GM15510 (cell line): ENCODE results near the gene ADCY2.

ENCODE experiments used
- POLR2A ChIP-seq: IDR thresholded peaks from 3 replicates; pipeline ENCODE4 v1.6.1; 2011; ENCODE audit warnings: borderline replicate concordance; ENCODE audit not compliant: insufficient read length; ENCODE audit errors: extremely low read depth

Gene ADCY2

GRCh38 chr5:7866196-7866595 is 470.3 kb downstream of the ADCY2 start:
- TF ChIP-seq POLR2A, result no peak

DNA sequence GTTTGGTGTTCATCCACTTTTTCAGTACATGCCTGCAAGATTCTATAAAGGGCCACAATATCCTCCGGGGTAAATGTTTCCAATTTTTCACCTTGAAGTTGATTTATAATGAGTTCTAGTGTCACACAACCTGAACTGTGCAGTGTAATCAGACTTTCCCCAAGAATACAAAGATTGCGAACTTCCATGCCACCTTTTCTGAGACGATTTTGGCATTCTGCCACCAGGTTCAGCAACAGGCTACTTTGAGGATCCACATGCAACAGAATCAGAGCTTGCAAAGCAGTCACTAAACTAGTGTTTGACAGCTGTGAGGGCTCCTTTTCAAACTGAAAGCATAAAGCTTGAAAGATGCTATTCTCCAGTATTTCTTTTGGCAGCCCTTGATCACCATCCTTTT is 471.3 kb downstream of the ADCY2 start:
- no peak for TF ChIP-seq POLR2A

GRCh38 chr5:7868427-7868772 is 472.5 kb downstream of the ADCY2 start:
- TF ChIP-seq POLR2A, result no peak

DNA sequence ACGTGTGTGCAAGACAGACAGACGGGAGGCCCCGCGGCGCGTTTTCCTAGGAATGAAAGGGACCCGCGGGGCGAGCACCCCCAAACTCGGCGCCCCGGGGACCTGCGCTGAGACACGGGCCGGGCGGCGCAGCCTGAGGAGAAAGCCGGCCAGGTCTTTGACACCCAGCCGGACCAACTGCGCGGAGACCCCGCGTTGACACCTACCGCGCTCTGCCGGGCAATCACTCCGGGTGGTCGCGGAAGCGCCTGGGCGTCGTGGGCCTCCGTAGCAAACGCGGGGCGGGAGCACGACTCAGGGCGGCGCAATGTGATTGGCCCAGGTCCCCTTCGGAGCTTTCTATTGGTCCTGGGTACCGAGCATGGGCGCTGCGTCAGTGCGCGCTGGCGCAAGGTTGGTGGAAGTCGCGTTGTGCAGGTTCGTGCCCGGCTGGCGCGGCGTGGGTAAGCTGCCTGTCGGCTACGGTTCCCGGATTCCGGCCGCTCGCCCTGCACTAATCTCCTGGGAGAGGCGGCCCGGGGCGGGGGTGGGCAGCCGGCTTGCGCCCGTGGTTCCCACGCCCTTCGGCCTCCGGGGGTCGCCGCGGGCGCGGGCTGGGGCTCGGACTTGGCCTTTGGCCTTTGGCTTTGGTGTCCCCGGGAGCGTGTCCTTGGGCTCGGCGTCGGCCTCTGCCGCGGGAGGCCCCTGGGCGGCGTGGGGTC is 473.0 kb downstream of the ADCY2 start, which contains the start of the genes FASTKD3 and MTRR:
Gene FASTKD3, minus strand, starts transcription at position 259 of the 701 bp plus-strand sequence. CDS start 948 bp downstream, outside the sequence.
Gene MTRR, plus strand, starts transcription at position 376 of the 701 bp plus-strand sequence. CDS start 1,647 bp downstream, outside the sequence.
- TF ChIP-seq POLR2A, result peak; percentile 91

DNA sequence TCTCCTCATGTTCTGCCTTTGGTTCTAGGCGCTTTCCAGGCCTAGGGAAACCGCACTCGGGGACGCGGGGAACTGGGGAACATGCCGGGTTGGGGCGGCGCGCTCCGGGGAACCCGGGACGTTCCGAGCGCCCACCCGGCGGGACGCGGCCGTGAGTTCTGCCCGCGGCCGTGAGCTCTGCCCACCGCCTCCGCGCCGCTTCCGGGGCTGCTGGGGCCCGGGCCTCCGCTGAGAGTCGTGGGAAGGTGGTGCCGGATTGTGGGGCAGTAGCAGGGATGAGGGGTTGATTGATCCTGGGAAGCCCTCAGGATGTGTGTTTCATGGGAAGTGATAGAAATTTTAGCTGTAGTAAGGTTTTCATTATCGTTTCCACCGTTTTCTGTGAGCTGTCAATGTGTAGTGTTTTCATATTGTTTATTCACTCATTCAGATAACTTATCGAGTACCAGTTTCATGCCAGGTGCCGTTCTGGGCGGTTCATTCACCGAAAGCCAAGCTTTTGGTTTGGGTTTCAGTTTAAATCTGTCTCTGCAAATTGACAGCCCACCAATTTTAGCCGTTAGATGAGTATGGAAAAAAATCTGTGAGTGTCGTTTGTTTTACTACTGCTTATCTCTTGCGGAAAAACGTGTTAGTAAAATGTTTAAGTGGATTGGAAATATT is 473.7 kb downstream of the ADCY2 start:
- no peak for TF ChIP-seq POLR2A

GRCh38 chr5:7871653-7872052 is 475.7 kb downstream of the ADCY2 start:
- no peak for TF ChIP-seq POLR2A

GRCh38 chr5:7872517-7873130 is 476.7 kb downstream of the ADCY2 start:
- TF ChIP-seq POLR2A, result no peak

GRCh38 chr5:7873216-7873615 is 477.3 kb downstream of the ADCY2 start:
- TF ChIP-seq POLR2A, result no peak

DNA sequence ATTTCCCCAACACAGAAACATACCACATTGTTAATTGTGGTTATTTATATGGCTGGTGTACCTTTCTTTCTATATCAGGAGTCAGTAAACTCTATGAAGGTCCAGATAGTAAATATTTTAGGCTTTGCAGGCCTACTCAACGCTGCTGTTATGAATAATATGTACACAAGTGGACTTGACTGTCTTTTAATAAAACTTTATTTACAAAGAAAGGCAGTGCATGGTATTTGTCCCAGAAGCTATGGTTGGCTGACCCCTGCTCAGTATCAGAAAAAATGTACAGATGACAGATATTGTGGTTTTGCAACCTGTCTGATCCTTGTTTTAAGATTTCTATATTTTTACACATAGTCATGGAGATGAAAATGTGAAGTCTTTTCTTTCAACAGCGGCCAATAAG is 478.7 kb downstream of the ADCY2 start:
- TF ChIP-seq POLR2A, result no peak

DNA sequence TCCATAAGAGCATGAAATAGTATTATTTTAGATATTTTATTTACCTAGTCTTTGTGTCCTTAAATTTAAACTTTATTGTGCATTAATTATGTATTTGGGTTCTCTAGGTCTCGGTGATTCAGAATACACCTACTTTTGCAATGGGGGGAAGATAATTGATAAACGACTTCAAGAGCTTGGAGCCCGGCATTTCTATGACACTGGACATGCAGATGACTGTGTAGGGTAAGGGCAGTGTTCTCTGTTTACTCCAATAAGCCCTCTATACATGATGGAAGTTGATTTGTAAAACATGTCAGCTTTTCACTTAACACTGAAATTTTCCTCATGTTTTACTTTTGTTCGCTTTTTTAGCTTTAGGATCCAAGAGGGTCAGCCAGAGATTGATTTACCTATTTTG is 479.2 kb downstream of the ADCY2 start:
- TF ChIP-seq POLR2A, result no peak

DNA sequence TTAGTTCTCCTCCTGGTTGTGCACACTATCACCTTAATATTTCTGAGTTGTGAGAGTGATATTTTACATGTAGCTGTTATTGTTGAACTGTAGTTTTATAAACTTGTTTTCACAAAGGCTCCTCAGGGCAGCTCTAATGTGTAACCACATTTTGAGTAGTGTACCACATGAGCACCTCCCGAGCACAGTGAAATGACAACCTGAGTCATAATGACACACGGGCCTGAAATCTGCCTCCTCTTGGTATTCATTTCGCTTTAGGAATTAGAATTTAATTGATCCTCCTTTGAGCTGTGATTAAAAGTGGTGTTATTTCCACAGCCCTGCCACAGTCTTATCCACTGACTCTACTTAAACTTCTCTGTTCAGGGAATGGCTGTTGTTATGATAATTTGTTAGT is 480.9 kb downstream of the ADCY2 start:
- no peak for TF ChIP-seq POLR2A

GRCh38 chr5:7877851-7878250 is 481.9 kb downstream of the ADCY2 start:
- TF ChIP-seq POLR2A, result no peak

- TF ChIP-seq POLR2A, result no peak
These were observed 482.5 kb downstream of the ADCY2 start for GRCh38 chr5:7878381-7878873.
